ENCODE measurements around the gene PLK2. TPM values are rescaled to one million over a fixed set of nuclear protein-coding genes. Genes with fewer than 3 reads are reported as not detected.

PLK2 gene
- total RNA-seq, 1 donor from 2014 or later = 53.4 TPM

DNA sequence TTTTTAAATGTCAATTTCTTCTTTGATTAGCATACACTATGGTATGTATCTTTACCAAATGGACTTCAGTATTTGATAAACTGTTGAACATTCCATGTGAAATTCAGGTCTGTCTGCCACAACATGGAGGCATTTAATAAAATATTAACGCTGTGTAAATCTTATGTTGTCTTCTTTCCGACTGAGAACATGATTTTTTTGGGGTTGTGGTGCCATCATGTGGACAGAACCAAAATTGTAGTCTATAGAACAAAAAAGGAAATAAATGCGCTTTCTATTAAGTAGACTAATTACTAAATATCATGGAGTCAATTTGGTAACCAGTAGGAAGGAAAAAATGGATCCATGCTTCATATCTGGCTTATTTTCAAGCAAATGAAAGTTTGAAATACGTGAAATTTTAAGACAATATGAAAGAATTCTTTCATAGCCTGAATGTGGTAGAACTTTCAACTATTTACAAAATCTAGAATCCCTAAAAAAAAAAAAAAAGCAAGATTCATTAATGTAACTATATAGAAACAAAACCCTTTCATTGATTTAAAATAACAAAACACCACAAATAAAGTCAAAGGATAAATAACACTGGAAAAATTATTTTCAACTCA, 2.8 kb upstream of the PLK2 start:
- TF ChIP-seq, protein P1, sequence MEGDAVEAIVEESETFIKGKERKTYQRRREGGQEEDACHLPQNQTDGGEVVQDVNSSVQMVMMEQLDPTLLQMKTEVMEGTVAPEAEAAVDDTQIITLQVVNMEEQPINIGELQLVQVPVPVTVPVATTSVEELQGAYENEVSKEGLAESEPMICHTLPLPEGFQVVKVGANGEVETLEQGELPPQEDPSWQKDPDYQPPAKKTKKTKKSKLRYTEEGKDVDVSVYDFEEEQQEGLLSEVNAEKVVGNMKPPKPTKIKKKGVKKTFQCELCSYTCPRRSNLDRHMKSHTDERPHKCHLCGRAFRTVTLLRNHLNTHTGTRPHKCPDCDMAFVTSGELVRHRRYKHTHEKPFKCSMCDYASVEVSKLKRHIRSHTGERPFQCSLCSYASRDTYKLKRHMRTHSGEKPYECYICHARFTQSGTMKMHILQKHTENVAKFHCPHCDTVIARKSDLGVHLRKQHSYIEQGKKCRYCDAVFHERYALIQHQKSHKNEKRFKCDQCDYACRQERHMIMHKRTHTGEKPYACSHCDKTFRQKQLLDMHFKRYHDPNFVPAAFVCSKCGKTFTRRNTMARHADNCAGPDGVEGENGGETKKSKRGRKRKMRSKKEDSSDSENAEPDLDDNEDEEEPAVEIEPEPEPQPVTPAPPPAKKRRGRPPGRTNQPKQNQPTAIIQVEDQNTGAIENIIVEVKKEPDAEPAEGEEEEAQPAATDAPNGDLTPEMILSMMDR (IDR thresholded peaks at IDR 0.05; ENCODE audit: unreplicated experiment) = peak; percentile 71
- no peak overlapping the region for H3K4me3 Mint-ChIP-seq (ENCODE audit: low read depth)
- peaks cover 17% of the 10 kb centered on the region for H3K4me1 Mint-ChIP-seq (ENCODE audit: low read depth)
- no peak for DNase-seq (ENCODE audit: low spot score, unreplicated experiment)
- H3K27me3 Mint-ChIP-seq = no peaks in the 10 kb centered on the region
- peaks cover 3% of the 10 kb centered on the region for H3K36me3 Mint-ChIP-seq (ENCODE audit: insufficient read depth)
- peak overlapping the region; percentile 29 for H3K27ac Mint-ChIP-seq
- no peaks in the 10 kb centered on the region for H3K9me3 Mint-ChIP-seq (ENCODE audit: low read depth)

DNA sequence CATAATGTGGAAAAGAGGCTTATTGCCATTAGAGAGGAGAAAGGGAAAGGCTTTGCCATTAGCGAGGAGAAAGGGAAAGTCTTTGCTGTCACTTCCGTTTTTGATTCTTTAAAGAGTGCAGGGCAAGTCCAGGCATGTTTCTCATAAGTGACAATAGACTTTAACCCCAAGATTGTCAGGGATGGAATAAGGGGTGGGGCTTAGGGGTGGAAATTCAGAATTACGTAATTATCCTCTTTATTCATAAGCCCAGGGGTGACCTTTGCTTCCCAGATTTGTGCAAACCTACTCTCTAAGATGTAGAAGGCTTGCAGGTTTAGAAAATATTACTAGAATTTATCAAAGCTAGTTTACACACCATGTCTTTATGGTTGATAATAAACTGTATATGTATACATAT, 2.3 kb upstream of the PLK2 start:
- Mint-ChIP-seq H3K27me3 (no peaks in the 10 kb centered on the region), H3K4me3 (ENCODE audit: low read depth) (no peak overlapping the region), H3K4me1 (ENCODE audit: low read depth) (peaks cover 22% of the 10 kb centered on the region), H3K36me3 (ENCODE audit: insufficient read depth) (peaks cover 6% of the 10 kb centered on the region), H3K9me3 (ENCODE audit: low read depth) (no peaks in the 10 kb centered on the region), H3K27ac (peak overlapping the region; percentile 29)
- DNase-seq (ENCODE audit: low spot score, unreplicated experiment) = no peak
- TF ChIP-seq, protein P1 (IDR thresholded peaks at IDR 0.05; ENCODE audit: unreplicated experiment) = no peak

DNA sequence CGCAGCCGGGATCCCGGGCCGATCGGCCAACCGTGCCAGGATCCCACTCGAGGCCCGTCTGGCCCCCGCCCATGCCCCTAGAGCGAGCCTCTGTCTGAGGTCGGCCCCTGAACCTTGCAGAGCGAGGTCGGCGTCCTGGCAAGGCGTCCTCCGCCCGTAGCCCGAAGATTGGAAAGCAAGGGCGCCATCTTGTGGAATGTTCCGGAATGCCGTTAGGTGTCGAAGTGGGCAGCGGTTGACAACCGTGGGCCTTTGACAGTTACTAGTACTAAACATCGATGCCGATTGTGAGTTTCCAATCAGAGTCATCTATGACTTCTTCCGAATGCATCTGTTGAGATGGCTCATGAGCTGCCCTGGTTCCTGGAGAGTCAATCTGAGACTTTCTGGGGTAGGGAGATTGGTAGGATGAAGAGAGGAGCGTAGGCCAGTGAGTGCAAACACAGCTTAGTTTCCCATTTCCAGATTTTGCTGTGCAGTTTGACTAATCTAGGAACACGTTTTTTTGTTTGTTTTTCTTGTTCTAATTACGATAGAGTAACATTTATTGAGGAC, 923 bp upstream of the PLK2 start:
- Mint-ChIP-seq H3K4me3 (ENCODE audit: low read depth) (peak overlapping the region; percentile 91), H3K36me3 (ENCODE audit: insufficient read depth) (peaks cover 12% of the 10 kb centered on the region), H3K9me3 (ENCODE audit: low read depth) (no peaks in the 10 kb centered on the region), H3K27ac (no peak overlapping the region), H3K4me1 (ENCODE audit: low read depth) (peaks cover 29% of the 10 kb centered on the region), H3K27me3 (no peaks in the 10 kb centered on the region)
- peak; percentile 89 for DNase-seq (ENCODE audit: low spot score, unreplicated experiment)
- TF ChIP-seq, protein P1 (IDR thresholded peaks at IDR 0.05; ENCODE audit: unreplicated experiment) = peak; percentile 75

DNA sequence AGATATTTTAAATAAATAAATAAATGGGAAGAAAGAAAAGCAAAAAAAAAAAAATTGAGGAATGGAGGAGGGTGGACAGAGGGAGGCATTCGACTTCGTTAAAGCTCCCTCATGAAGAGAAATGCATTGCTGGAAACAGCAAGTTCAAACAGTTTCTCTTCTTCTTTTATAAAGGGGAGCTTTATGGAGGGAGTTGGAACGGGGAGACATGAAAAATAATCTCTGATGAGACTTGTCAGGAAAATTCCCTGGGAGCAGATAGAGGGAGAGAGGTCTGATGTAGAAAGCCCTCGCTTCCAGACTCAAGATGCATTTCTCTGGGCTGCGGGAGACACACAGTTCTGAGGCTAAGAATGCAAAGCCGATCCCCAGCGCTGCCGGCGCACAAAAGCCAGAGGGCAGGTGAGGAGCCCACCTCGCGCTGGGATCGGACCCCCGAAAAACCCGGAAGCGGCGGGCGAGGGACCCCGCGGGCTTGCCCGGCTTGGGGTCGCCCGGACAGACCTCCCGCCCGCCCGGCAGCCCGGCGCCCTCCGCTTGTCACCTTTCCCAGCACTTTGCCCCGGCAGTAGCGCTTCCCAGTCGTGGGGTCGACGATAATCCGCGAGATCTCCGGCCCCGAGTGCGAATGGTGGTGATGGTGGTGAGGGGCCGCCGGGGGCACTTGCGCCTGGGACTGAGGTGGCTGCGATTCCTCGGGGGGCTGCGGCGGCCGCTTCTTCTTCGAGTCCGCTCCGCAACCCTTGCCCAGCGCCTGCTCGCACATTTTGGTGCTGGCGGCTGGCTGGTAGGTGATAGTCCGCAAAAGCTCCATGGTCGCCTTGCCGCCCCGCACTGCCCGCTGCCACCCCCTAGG, 512 bp downstream of the PLK2 start:
- Mint-ChIP-seq H3K36me3 (ENCODE audit: insufficient read depth) (peaks cover 22% of the 10 kb centered on the region), H3K27me3 (no peaks in the 10 kb centered on the region), H3K9me3 (ENCODE audit: low read depth) (no peaks in the 10 kb centered on the region), H3K27ac (peak overlapping the region; percentile 95), H3K4me3 (ENCODE audit: low read depth) (peak overlapping the region; percentile 91), H3K4me1 (ENCODE audit: low read depth) (peaks cover 30% of the 10 kb centered on the region)
- TF ChIP-seq, protein P1 (IDR thresholded peaks at IDR 0.05; ENCODE audit: unreplicated experiment) = no peak
- peak; percentile 39 for DNase-seq (ENCODE audit: low spot score, unreplicated experiment)

DNA sequence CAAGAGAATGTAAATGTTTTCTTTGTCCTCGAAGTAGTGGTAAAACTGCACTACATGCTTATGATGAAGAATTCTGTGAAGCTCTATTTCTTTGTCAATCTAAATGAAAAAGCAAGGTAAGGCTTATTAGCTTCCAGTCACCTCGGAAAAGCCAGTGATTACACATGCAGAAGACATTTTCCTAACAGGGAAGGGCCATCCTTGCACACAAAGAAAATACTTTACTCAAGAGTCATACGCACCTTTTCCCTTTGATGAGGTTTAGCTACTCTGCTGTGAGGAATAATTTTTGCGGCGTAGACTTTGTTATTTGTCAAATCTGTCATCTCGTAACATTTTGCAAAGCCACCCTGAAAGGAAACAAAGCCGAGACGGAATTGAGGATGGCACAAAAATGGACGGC, 1.1 kb downstream of the PLK2 start:
- H3K27ac Mint-ChIP-seq = peak overlapping the region; percentile 94
- H3K27me3 Mint-ChIP-seq = no peaks in the 10 kb centered on the region
- TF ChIP-seq, protein P1 (IDR thresholded peaks at IDR 0.05; ENCODE audit: unreplicated experiment) = no peak
- peak overlapping the region; percentile 91 for H3K4me3 Mint-ChIP-seq (ENCODE audit: low read depth)
- no peak for DNase-seq (ENCODE audit: low spot score, unreplicated experiment)
- H3K9me3 Mint-ChIP-seq (ENCODE audit: low read depth) = no peaks in the 10 kb centered on the region
- peaks cover 26% of the 10 kb centered on the region for H3K36me3 Mint-ChIP-seq (ENCODE audit: insufficient read depth)
- peaks cover 30% of the 10 kb centered on the region for H3K4me1 Mint-ChIP-seq (ENCODE audit: low read depth)

Measured in progenitor cell of endocrine pancreas (in vitro differentiated cells).